ENCODE results near the gene MACF1. TPM values are rescaled to one million over a fixed set of nuclear protein-coding genes. Genes with fewer than 3 reads are reported as not detected.

MACF1 gene
- total RNA-seq, 1 donor from 2014 or later = 694 TPM

- H3K36me3 ChIP-seq (ENCODE audit: insufficient read depth, low read length) = peaks cover 79% of the 10 kb centered on the region
- H3K27ac ChIP-seq (ENCODE audit: low read depth, low read length) = no peak overlapping the region
- no peaks in the 10 kb centered on the region for H3K27me3 ChIP-seq (ENCODE audit: insufficient read depth, low read length)
- peaks cover 2% of the 10 kb centered on the region for H3K79me2 ChIP-seq (ENCODE audit: insufficient read depth, low read length)
- no peak overlapping the region for H3K4me3 ChIP-seq (ENCODE audit: insufficient read depth, low read depth, low read length)
- no peaks in the 10 kb centered on the region for H3K9me3 Mint-ChIP-seq (ENCODE audit: unreplicated experiment)
- peak; percentile 69 for DNase-seq (ENCODE audit: low read depth)
- peak overlapping the region; percentile 45 for H3K27ac Mint-ChIP-seq (ENCODE audit: unreplicated experiment)
- H2AFZ ChIP-seq (ENCODE audit: low read depth, low read length) = no peak overlapping the region
- no peak overlapping the region for H3K4me3 Mint-ChIP-seq (ENCODE audit: unreplicated experiment)
- no peak overlapping the region for H3K9ac ChIP-seq (ENCODE audit: low read length)
- no peaks in the 10 kb centered on the region for H3K9me3 ChIP-seq (ENCODE audit: insufficient read depth, low read depth, low read length)
- peaks cover 39% of the 10 kb centered on the region for H3K36me3 Mint-ChIP-seq (ENCODE audit: low read depth, unreplicated experiment)
- peaks cover 4% of the 10 kb centered on the region for H4K20me1 ChIP-seq (ENCODE audit: insufficient read depth, low read length)
- H3K27me3 Mint-ChIP-seq (ENCODE audit: low read depth, unreplicated experiment) = no peaks in the 10 kb centered on the region
- peaks cover 24% of the 10 kb centered on the region for H3K4me1 Mint-ChIP-seq (ENCODE audit: low read depth, unreplicated experiment)
- no peak for TF ChIP-seq CTCF (IDR thresholded peaks at IDR 0.05; ENCODE audit: insufficient read depth, low read depth, low read length)
- no peak for TF ChIP-seq EZH2 (IDR thresholded peaks at IDR 0.05; ENCODE audit: insufficient read depth, low read length)
- FAIRE-seq = no peak
- H3K4me2 ChIP-seq (ENCODE audit: low read length) = no peak overlapping the region
- no peaks in the 10 kb centered on the region for H3K4me1 ChIP-seq (ENCODE audit: insufficient read depth, low read length)
These were observed 113.6 kb downstream of the MACF1 start for GRCh38 chr1:39317910-39318633.

DNA sequence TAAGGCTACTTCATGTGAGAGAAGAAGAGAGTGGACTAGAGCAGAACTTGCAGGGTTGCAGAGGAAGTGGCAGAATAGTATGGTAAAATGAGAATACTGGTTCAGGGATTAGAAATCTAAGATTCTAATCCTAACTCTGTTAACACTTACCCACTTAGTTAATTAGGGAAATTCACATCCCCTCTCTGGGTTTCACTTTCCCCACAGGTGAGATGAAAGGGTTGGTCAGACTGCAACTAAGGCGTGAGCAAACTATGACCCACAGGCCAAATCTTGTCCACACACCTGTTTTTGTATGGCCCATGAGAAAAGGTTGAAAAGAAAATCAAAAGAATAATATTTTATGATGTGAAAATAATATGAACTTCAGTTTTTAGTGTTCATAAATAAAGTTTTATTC is 117.5 kb downstream of the MACF1 start:
- FAIRE-seq = no peak

More for the DNA sequence above, 117.5 kb downstream of the MACF1 start:
- H3K79me2 ChIP-seq (ENCODE audit: insufficient read depth, low read length) = peaks cover 2% of the 10 kb centered on the region
- H3K4me1 ChIP-seq (ENCODE audit: insufficient read depth, low read length) = no peaks in the 10 kb centered on the region
- H3K9me3 Mint-ChIP-seq (ENCODE audit: unreplicated experiment) = no peaks in the 10 kb centered on the region
- no peak overlapping the region for H3K9ac ChIP-seq (ENCODE audit: low read length)
- H3K9me3 ChIP-seq (ENCODE audit: insufficient read depth, low read depth, low read length) = no peaks in the 10 kb centered on the region
- no peak overlapping the region for H2AFZ ChIP-seq (ENCODE audit: low read depth, low read length)
- no peaks in the 10 kb centered on the region for H3K27me3 ChIP-seq (ENCODE audit: insufficient read depth, low read length)
- H4K20me1 ChIP-seq (ENCODE audit: insufficient read depth, low read length) = no peaks in the 10 kb centered on the region
- peaks cover 82% of the 10 kb centered on the region for H3K36me3 ChIP-seq (ENCODE audit: insufficient read depth, low read length)
- TF ChIP-seq CTCF (IDR thresholded peaks at IDR 0.05; ENCODE audit: insufficient read depth, low read depth, low read length) = no peak
- TF ChIP-seq EZH2 (IDR thresholded peaks at IDR 0.05; ENCODE audit: insufficient read depth, low read length) = no peak
- H3K4me1 Mint-ChIP-seq (ENCODE audit: low read depth, unreplicated experiment) = peaks cover 22% of the 10 kb centered on the region
- no peak overlapping the region for H3K27ac Mint-ChIP-seq (ENCODE audit: unreplicated experiment)
- no peak overlapping the region for H3K4me3 Mint-ChIP-seq (ENCODE audit: unreplicated experiment)
- no peak overlapping the region for H3K27ac ChIP-seq (ENCODE audit: low read depth, low read length)
- no peak overlapping the region for H3K4me2 ChIP-seq (ENCODE audit: low read length)
- no peak overlapping the region for H3K4me3 ChIP-seq (ENCODE audit: insufficient read depth, low read depth, low read length)
- H3K27me3 Mint-ChIP-seq (ENCODE audit: low read depth, unreplicated experiment) = no peaks in the 10 kb centered on the region
- no peak for DNase-seq (ENCODE audit: low read depth)
- H3K36me3 Mint-ChIP-seq (ENCODE audit: low read depth, unreplicated experiment) = peaks cover 25% of the 10 kb centered on the region
